HEK293 (cell line): Measurements from ENCODE around the gene VEZT.
"Not testable (repeated sequence)": the region's sequence is repeated elsewhere in the genome, so short reads cannot be mapped to it uniquely, and the experiment has no call there.

ENCODE experiments used
- CTCF ChIA-PET: fragments of 350-600 bp; formaldehyde crosslinking; extraction: SDS; loops from one replicate; lab custom pipeline; 2021; ENCODE audit warnings: antibody characterized with exemption; lab: Yijun Ruan, JAX
- POLR2A ChIA-PET: fragments of 300-600 bp; formaldehyde crosslinking; extraction: SDS; loops from one replicate; lab custom pipeline; 2020; ENCODE audit warnings: antibody characterized with exemption, inconsistent platforms; lab: Yijun Ruan, JAX
- H3K27ac ChIP-seq: fragments of 200-500 bp; sonication (Bioruptor generic); 2 replicates; pipeline ENCODE4 v1.5.1; 2014; ENCODE audit warnings: low read depth, low read length, control low read depth, inconsistent platforms; ENCODE audit errors: extremely low read depth
- H3K36me3 ChIP-seq, 2 experiments: fragments of 200-500 bp in 1 of 2; sonication (Bioruptor generic) in 1 of 2; 1 replicate in 1 of 2; 2 replicates in 1 of 2; pipeline ENCODE4 v1.5.1; 2014 to 2017; ENCODE audit warnings: inconsistent platforms in 2 of 2, low read length in 2 of 2; ENCODE audit not compliant: control insufficient read depth in 2 of 2, insufficient read depth in 1 of 2
- H3K4me1 ChIP-seq: fragments of 200-500 bp; sonication (Bioruptor generic); 2 replicates; pipeline ENCODE4 v1.5.1; 2014; ENCODE audit warnings: mild to moderate bottlenecking, low read length, inconsistent platforms; ENCODE audit not compliant: control insufficient read depth, insufficient read depth
- H3K4me3 ChIP-seq: 2 replicates; pipeline ENCODE4 v1.5.1; 2011; ENCODE audit warnings: low read depth, mild to moderate bottlenecking, control low read depth, low read length, moderate library complexity
- H3K9me3 ChIP-seq: fragments of 200-500 bp; sonication (Bioruptor generic); 2 replicates; pipeline ENCODE4 v1.5.1; 2014; ENCODE audit warnings: low read depth, low read length, inconsistent platforms; ENCODE audit not compliant: control insufficient read depth, insufficient read depth
- GLIS1 ChIP-seq: fragments of 450-650 bp; formaldehyde crosslinking; IDR thresholded peaks from 2 replicates; pipeline ENCODE4 v1.5.1; 2016; ENCODE audit warnings: missing biosample characterization, missing genetic modification characterization
- MEIS1 ChIP-seq: sonication (generic); formaldehyde crosslinking; IDR thresholded peaks from 2 replicates; pipeline ENCODE4 v1.8.1; 2022; ENCODE audit warnings: missing genetic modification reagents, mild to moderate bottlenecking, borderline replicate concordance
- SCRT1 ChIP-seq: fragments of 450-650 bp; formaldehyde crosslinking; IDR thresholded peaks from 2 replicates; pipeline ENCODE4 v1.5.1; 2016; ENCODE audit warnings: missing biosample characterization, missing genetic modification characterization, borderline replicate concordance
- ZBTB17 ChIP-seq: fragments of 450-650 bp; formaldehyde crosslinking; IDR thresholded peaks from 2 replicates; pipeline ENCODE4 v1.5.1; 2016; ENCODE audit warnings: missing biosample characterization, missing genetic modification characterization
- ZNF175 ChIP-seq: fragments of 450-650 bp; formaldehyde crosslinking; IDR thresholded peaks from 2 replicates; pipeline ENCODE4 v1.5.1; 2016; ENCODE audit warnings: missing biosample characterization, missing genetic modification characterization
- ZNF311 ChIP-seq: fragments of 450-650 bp; formaldehyde crosslinking; IDR thresholded peaks from 2 replicates; pipeline ENCODE4 v1.5.1; 2017; ENCODE audit warnings: missing biosample characterization, missing genetic modification characterization, borderline replicate concordance
- ZNF366 ChIP-seq: fragments of 450-650 bp; formaldehyde crosslinking; conservative IDR thresholded peaks from 2 replicates; pipeline ENCODE4 v1.5.1; 2016; ENCODE audit warnings: missing biosample characterization, missing genetic modification characterization
- ZNF548 ChIP-seq: fragments of 450-650 bp; formaldehyde crosslinking; IDR thresholded peaks from 2 replicates; pipeline ENCODE4 v1.5.1; 2016; ENCODE audit warnings: missing biosample characterization, missing genetic modification characterization
- ZNF596 ChIP-seq: fragments of 450-650 bp; IDR thresholded peaks from 2 replicates; pipeline ENCODE4 v1.5.0; 2018; ENCODE audit warnings: missing biosample characterization, mild to moderate bottlenecking, missing genetic modification characterization, moderate library complexity
- ZNF600 ChIP-seq: fragments of 450-650 bp; formaldehyde crosslinking; IDR thresholded peaks from 2 replicates; pipeline ENCODE4 v1.5.1; 2016; ENCODE audit warnings: missing biosample characterization, missing genetic modification characterization
- ZNF664 ChIP-seq: fragments of 450-650 bp; formaldehyde crosslinking; IDR thresholded peaks from 2 replicates; pipeline ENCODE4 v1.5.1; 2016; ENCODE audit warnings: missing biosample characterization, missing genetic modification characterization
- ZNF677 ChIP-seq: fragments of 450-650 bp; IDR thresholded peaks from 2 replicates; pipeline ENCODE4 v1.5.0; 2018; ENCODE audit warnings: missing biosample characterization, mild to moderate bottlenecking, missing genetic modification characterization, moderate library complexity

Gene VEZT

GRCh38 chr12:95238150-95238549 lies 20.5 kb downstream of the VEZT start:
- Histone ChIP-seq H3K27ac (no peak overlapping the region), H3K4me3 (no peak overlapping the region), H3K9me3 (no peaks in the 10 kb centered on the region), H3K36me3 (peaks cover 3 to 14% of the 10 kb centered on the region in 2 experiments; a peak in 2 of 3 replicates), H3K4me1 (peaks cover 4% of the 10 kb centered on the region; the same call in 1 of the 2 replicates)
- ChIA-PET CTCF (no interaction called here), POLR2A (no interaction called here)
- TF ChIP-seq ZNF548 (tag by site-specific recombination) (no peak), ZNF664 (peak; percentile 81), ZNF311 (tag by site-specific recombination) (no peak)

- POLR2A ChIA-PET: no interaction called here
- CTCF ChIA-PET: interaction anchor here (0.7 kb wide), 1 partner anchor 31 kb away, joined by 3 read pairs; no protein-coding TSS in a partner anchor
- Histone ChIP-seq H3K9me3 (no peaks in the 10 kb centered on the region), H3K27ac (no peak overlapping the region), H3K4me1 (peaks cover 4% of the 10 kb centered on the region; the same call in 1 of the 2 replicates), H3K4me3 (no peak overlapping the region), H3K36me3 (peaks cover 8 to 17% of the 10 kb centered on the region in 2 experiments; a peak in 2 of 3 replicates)
- TF ChIP-seq ZNF175 (tag by site-specific recombination) (no peak), ZNF664 (0 out of 2 replicates have a peak, but pooled peaks have one; percentile 46), MEIS1 (CRISPR knock-in tag) (no peak), ZBTB17 (tag by site-specific recombination) (0 out of 2 replicates have a peak, but pooled peaks have one; percentile 5)
These were observed 21.6 kb downstream of the VEZT start for GRCh38 chr12:95239216-95239615.

GRCh38 chr12:95239835-95240234 lies 22.2 kb downstream of the VEZT start:
- H3K9me3 ChIP-seq, H3K4me3 ChIP-seq, H3K4me1 ChIP-seq, H3K27ac ChIP-seq, CTCF ChIA-PET: not testable (repeated sequence)
- POLR2A ChIA-PET: interaction anchor here (0.6 kb wide), 1 partner anchor 10 kb away, joined by 4 read pairs; no protein-coding TSS in a partner anchor
- peaks cover 6 to 14% of the 10 kb centered on the region in 2 experiments; a peak in 2 of 3 replicates for H3K36me3 ChIP-seq
- 0 out of 2 replicates have a peak, but pooled peaks have one; percentile 26 for TF ChIP-seq ZNF600
- TF ChIP-seq ZNF366 (tag by site-specific recombination): peak; percentile 98
- 0 out of 2 replicates have a peak, but pooled peaks have one; percentile 5 for TF ChIP-seq ZBTB17 (tag by site-specific recombination)
- 0 out of 2 replicates have a peak, but pooled peaks have one; percentile 5 for TF ChIP-seq ZNF664
- peak; percentile 98 for TF ChIP-seq ZNF596 (tag by site-specific recombination)
- TF ChIP-seq ZNF677: peak; percentile 47; the same call in 1 of the 2 replicates
- peak; percentile 52; the same call in 1 of the 2 replicates for TF ChIP-seq SCRT1
- TF ChIP-seq, all 188 proteins: peak for 7; not testable (repeated sequence) for 181

GRCh38 chr12:95240556-95240955 lies 22.9 kb downstream of the VEZT start:
- no peaks in the 10 kb centered on the region for H3K9me3 ChIP-seq
- TF ChIP-seq ZNF175 (tag by site-specific recombination): no peak
- 0 out of 2 replicates have a peak, but pooled peaks have one; percentile 3 for TF ChIP-seq ZNF664
- H3K4me3 ChIP-seq: no peak overlapping the region
- H3K27ac ChIP-seq: no peak overlapping the region
- POLR2A ChIA-PET: no interaction called here
- peaks cover 6 to 14% of the 10 kb centered on the region in 2 experiments; a peak in 2 of 3 replicates for H3K36me3 ChIP-seq
- CTCF ChIA-PET: no interaction called here
- peaks cover 4% of the 10 kb centered on the region; the same call in 1 of the 2 replicates for H3K4me1 ChIP-seq

- H3K4me3 ChIP-seq, H3K9me3 ChIP-seq, CTCF ChIA-PET, H3K27ac ChIP-seq, H3K4me1 ChIP-seq, POLR2A ChIA-PET: not testable (repeated sequence)
- TF ChIP-seq GLIS1 (tag by site-specific recombination) (0 out of 2 replicates have a peak, but pooled peaks have one; percentile 34), SCRT1 (peak; percentile 54; the same call in 1 of the 2 replicates)
- peaks cover 8 to 14% of the 10 kb centered on the region in 2 experiments; a peak in 2 of 3 replicates for H3K36me3 ChIP-seq
These were observed 23.5 kb downstream of the VEZT start for GRCh38 chr12:95241138-95241537.
